Left lung (tissue), 14 donors: ENCODE results near the gene RNF4. TPM values are rescaled to one million over a fixed set of nuclear protein-coding genes. Genes with fewer than 3 reads are reported as not detected.

Experiments used
- ATAC-seq: fragments of 200-7000 bp; cut with Tn5 transposase; one replicate; pipeline ENCODE4 v1.9.1; 2020; ENCODE audit warnings: moderate library complexity
- DNase-seq, 4 donors: peaks; one replicate each; pipeline ENCODE4 v3.0.0-alpha.2; 2013 to 2020
- H3K27ac ChIP-seq, 2 donors: fragments of 200-600 bp; sonication (generic) in 1 of 2; one replicate each; pipeline versions ENCODE4 v1.5.0 to v1.8.0; 2020 to 2021
- H3K27me3 ChIP-seq, 2 donors: fragments of 200-600 bp; sonication (generic) in 1 of 2; one replicate each; pipeline versions ENCODE4 v1.5.0 to v1.8.0; 2020 to 2021
- H3K36me3 ChIP-seq, 2 donors: fragments of 200-600 bp; sonication (generic) in 1 of 2; one replicate each; pipeline versions ENCODE4 v1.5.0 to v1.8.0; 2020 to 2021
- H3K4me1 ChIP-seq, 2 donors: fragments of 200-600 bp; one replicate each; pipeline ENCODE4 v1.8.0; 2021
- H3K4me3 ChIP-seq, 2 donors: fragments of 200-600 bp; sonication (generic) in 1 of 2; one replicate each; pipeline versions ENCODE4 v1.5.0 to v1.8.0; 2020 to 2021; ENCODE audit warnings: mild to moderate bottlenecking in 1 of 2
- H3K9me3 ChIP-seq, 2 donors: fragments of 200-600 bp; sonication (generic) in 1 of 2; one replicate each; pipeline versions ENCODE4 v1.5.0 to v1.8.0; 2020 to 2021
- CTCF ChIP-seq, 2 donors: fragments of 200-600 bp; sonication (generic) in 1 of 2; IDR thresholded peaks; one replicate each; pipeline versions ENCODE4 v1.5.0 to v1.8.0; 2021; ENCODE audit warnings: antibody characterized with exemption in 2 of 2
- intact Hi-C, 2 donors: fragments of 100-400 bp; cut with DNase I; formaldehyde crosslinking; loops; one replicate each; pipeline versions ENCODE4 v1.11.2 to v1.14.2; 2022
- long read RNA-seq, 12 donors: library from polyadenylated mRNA in 2 of 12; unstranded in 2 of 12; transcript quantifications; one replicate each; pipeline ENCODE4 v2.0.0 and lab custom pipeline, GENCODE V29; 2019 to 2026
- polyA plus RNA-seq, 6 donors: library from polyadenylated mRNA; unstranded; fragments of 120-200 nt; gene quantifications; one replicate each; pipeline ENCODE4 v1.2.1, GENCODE V29; 2013; ENCODE audit not compliant: insufficient read length in 6 of 6
- total RNA-seq, 2 donors: library from RNA; stranded (reverse); fragmentation: NEBNext Ultra II Directional; extraction: Animal tissue kit (Norgen Biotek cat#: 25700); gene quantifications; one replicate each; pipeline ENCODE4 v1.2.1, GENCODE V29; 2021
- donor health status: DM: no; HTN: yes; CAD: no.
- donor health status: DM: no; HTN: no; CAD: no.

The RNF4 gene
- 10 to 100 TPM; 42.2 to 46.2 TPM for total RNA-seq
- polyA plus RNA-seq, result 10 to 100 TPM; 59.3 to 68.4 (median 64.3) TPM
- long read RNA-seq, donor 1, partial matches to known transcripts, result 12 of 42 reads
- long read RNA-seq, donor 1, other reads (novel, unspliced or antisense), result 27 of 42 reads
- long read RNA-seq, donor 2, partial matches to known transcripts, result 6 of 35 reads
- long read RNA-seq, donor 2, other reads (novel, unspliced or antisense), result 29 of 35 reads
- long read RNA-seq, donor 3, partial matches to known transcripts, result 0 of 22 reads
- long read RNA-seq, donor 3, other reads (novel, unspliced or antisense), result 20 of 22 reads
- long read RNA-seq, donor 4, partial matches to known transcripts, result 1 of 3 reads
- long read RNA-seq, donor 4, other reads (novel, unspliced or antisense), result 2 of 3 reads
- long read RNA-seq, donor 5, partial matches to known transcripts, result 0 of 23 reads
- long read RNA-seq, donor 5, other reads (novel, unspliced or antisense), result 21 of 23 reads
- long read RNA-seq, donor 6, partial matches to known transcripts, result 5 of 24 reads
- long read RNA-seq, donor 6, other reads (novel, unspliced or antisense), result 18 of 24 reads
- long read RNA-seq, donor 7, partial matches to known transcripts, result 0 of 6 reads
- long read RNA-seq, donor 7, other reads (novel, unspliced or antisense), result 6 of 6 reads
- long read RNA-seq, donor 8, partial matches to known transcripts, result 0 of 25 reads
- long read RNA-seq, donor 8, other reads (novel, unspliced or antisense), result 22 of 25 reads
- long read RNA-seq, donor 9, result 0 reads
- long read RNA-seq, donor 10, partial matches to known transcripts, result 0 of 10 reads
- long read RNA-seq, donor 10, other reads (novel, unspliced or antisense), result 10 of 10 reads
- long read RNA-seq, donor 11, partial matches to known transcripts, result 8 of 37 reads
- long read RNA-seq, donor 11, other reads (novel, unspliced or antisense), result 29 of 37 reads
- long read RNA-seq, donor 12, partial matches to known transcripts, result 5 of 20 reads
- long read RNA-seq, donor 12, other reads (novel, unspliced or antisense), result 12 of 20 reads

GRCh38 chr4:2468456-2469191 is at the start of gene RNF4:
Gene RNF4 (plus strand): TSS chr4:2469106. CDS start chr4:2490494, 21,388 bp downstream.
- peak within 1 kb of the TSS; percentile 78 to 98 for H3K4me3 ChIP-seq
- H3K36me3 ChIP-seq, result peaks cover 0 to 24% of the 10 kb centered on the region in 2 donors
- H3K4me1 ChIP-seq, result peaks cover 14 to 43% of the 10 kb centered on the region in 2 donors
- ATAC-seq (peak; percentile 95), DNase-seq (peak; percentile 95 to 97 (median 96))
- H3K27me3 ChIP-seq, result peaks cover 0 to 4% of the 10 kb centered on the region in 2 donors
- no peak for TF ChIP-seq CTCF (IDR thresholded peaks at IDR 0.05)
- intact Hi-C loops, result no loop called here
- H3K9me3 ChIP-seq, result no peaks in the 10 kb centered on the region
- H3K27ac ChIP-seq, result peak within 1 kb of the TSS; percentile 88 to 96

GRCh38 chr4:2419814-2420213 is 49.1 kb upstream of the RNF4 start:
- Histone ChIP-seq H3K27ac (no peak overlapping the region), H3K36me3 (no peaks in the 10 kb centered on the region), H3K4me3 (no peak overlapping the region), H3K4me1 (peaks cover 7 to 28% of the 10 kb centered on the region in 2 donors), H3K9me3 (no peaks in the 10 kb centered on the region), H3K27me3 (peaks cover 15 to 75% of the 10 kb centered on the region in 2 donors)
- no peak for DNase-seq
- no peak for ATAC-seq
- TF ChIP-seq CTCF (IDR thresholded peaks at IDR 0.05), result no peak
- intact Hi-C loops, result no loop called here

- no peak for ATAC-seq
- H3K9me3 ChIP-seq, result no peaks in the 10 kb centered on the region
- intact Hi-C loops, result no loop called here
Measured at GRCh38 chr4:2421928-2422327, 47.0 kb upstream of the RNF4 start.

GRCh38 chr4:2423066-2423465 is 45.8 kb upstream of the RNF4 start:
- Histone ChIP-seq H3K27me3 (peaks cover 7 to 47% of the 10 kb centered on the region in 2 donors), H3K36me3 (no peaks in the 10 kb centered on the region), H3K4me1 (peaks cover 7 to 10% of the 10 kb centered on the region in 2 donors), H3K9me3 (no peaks in the 10 kb centered on the region), H3K4me3 (no peak overlapping the region), H3K27ac (no peak overlapping the region)
- no peak for TF ChIP-seq CTCF (IDR thresholded peaks at IDR 0.05)
- ATAC-seq (no peak), DNase-seq (no peak)
- intact Hi-C loops, result no loop called here

More at GRCh38 chr4:2421928-2422327, 47.0 kb upstream of the RNF4 start:
- H3K36me3 ChIP-seq, result no peaks in the 10 kb centered on the region
- H3K27me3 ChIP-seq, result peaks cover 9 to 59% of the 10 kb centered on the region in 2 donors
- no peak overlapping the region for H3K4me3 ChIP-seq
- TF ChIP-seq CTCF (IDR thresholded peaks at IDR 0.05), result no peak
- peaks cover 7 to 22% of the 10 kb centered on the region in 2 donors for H3K4me1 ChIP-seq
- H3K27ac ChIP-seq, result no peak overlapping the region
- DNase-seq, result no peak
